ENCODE measurements around the gene ZNF503. TPM values are rescaled to one million over a fixed set of nuclear protein-coding genes. Genes with fewer than 3 reads are reported as not detected.
A peak's percentile ranks its signal among the peaks of the same experiment; 100 is the strongest.

ZNF503 gene
- total RNA-seq, 3 donors from 2014 or later: 3.7 to 32.3 (median 6.1) TPM

GRCh38 chr10:75434291-75434690 lies 32.7 kb upstream of the ZNF503 start:
- ATAC-seq (no peak), DNase-seq (no peak)
- no peaks in the 10 kb centered on the region for H3K9me3 ChIP-seq
- no peak overlapping the region for H3K4me3 ChIP-seq
- peaks cover 10% of the 10 kb centered on the region for H3K4me1 ChIP-seq (ENCODE audit: low read depth)
- no peak for TF ChIP-seq CTCF (IDR thresholded peaks at IDR 0.05)
- H3K36me3 ChIP-seq (ENCODE audit: low read depth): no peaks in the 10 kb centered on the region
- intact Hi-C loops (cut with DNase I, micrococcal nuclease): no loop called here

GRCh38 chr10:75433216-75433615 lies 31.7 kb upstream of the ZNF503 start:
- Histone ChIP-seq H3K36me3 (ENCODE audit: low read depth) (no peaks in the 10 kb centered on the region), H3K4me3 (no peak overlapping the region), H3K9me3 (no peaks in the 10 kb centered on the region), H3K4me1 (ENCODE audit: low read depth) (peaks cover 10% of the 10 kb centered on the region)
- DNase-seq (no peak), ATAC-seq (no peak)
- intact Hi-C loops (cut with DNase I, micrococcal nuclease): no loop called here
- no peak for TF ChIP-seq CTCF (IDR thresholded peaks at IDR 0.05)

- Histone ChIP-seq H3K9me3 (no peaks in the 10 kb centered on the region), H3K4me1 (ENCODE audit: low read depth) (peaks cover 10% of the 10 kb centered on the region), H3K36me3 (ENCODE audit: low read depth) (no peaks in the 10 kb centered on the region), H3K4me3 (no peak overlapping the region)
- intact Hi-C loops (cut with DNase I, micrococcal nuclease): no loop called here
- ATAC-seq: no peak
- no peak for TF ChIP-seq CTCF (IDR thresholded peaks at IDR 0.05)
- no peak for DNase-seq
Measured at GRCh38 chr10:75432763-75433162, 31.2 kb upstream of the ZNF503 start.

GRCh38 chr10:75432176-75432575 lies 30.6 kb upstream of the ZNF503 start:
- TF ChIP-seq CTCF (IDR thresholded peaks at IDR 0.05): no peak
- Histone ChIP-seq H3K4me3 (no peak overlapping the region), H3K4me1 (ENCODE audit: low read depth) (peaks cover 10% of the 10 kb centered on the region), H3K9me3 (no peaks in the 10 kb centered on the region), H3K36me3 (ENCODE audit: low read depth) (no peaks in the 10 kb centered on the region)
- intact Hi-C loops (cut with DNase I, micrococcal nuclease): no loop called here
- ATAC-seq (no peak), DNase-seq (peak in 1 of 3 donors; percentile 11)

GRCh38 chr10:75431180-75432111 lies 29.9 kb upstream of the ZNF503 start, which contains the start of gene LRMDA:
LRMDA (plus strand) TSS chr10:75431624.
- ATAC-seq (peak; percentile 80), DNase-seq (peak; percentile 51 to 66 (median 65))
- no peak for TF ChIP-seq CTCF (IDR thresholded peaks at IDR 0.05)
- no peaks in the 10 kb centered on the region for H3K36me3 ChIP-seq (ENCODE audit: low read depth)
- H3K9me3 ChIP-seq: no peaks in the 10 kb centered on the region
- intact Hi-C loops (cut with DNase I, micrococcal nuclease): no loop called here
- H3K4me3 ChIP-seq: peak within 1 kb of the TSS; percentile 17
- H3K4me1 ChIP-seq (ENCODE audit: low read depth): peaks cover 10% of the 10 kb centered on the region
